Keratinocyte (primary cell): Measurements from ENCODE around the gene COIL. TPM values are rescaled to one million over a fixed set of nuclear protein-coding genes. Genes with fewer than 3 reads are reported as not detected.

ENCODE experiments used
- DNase-seq: peaks from one replicate; pipeline ENCODE4 v3.0.0-alpha.2; 2011; ENCODE audit warnings: low read depth, missing footprints, low spot score
- FAIRE-seq: peaks from 2 replicates; lab custom pipeline; 2011; peaks lifted over from hg19 to GRCh38; lab: Jason Lieb, UNC
- H2AFZ ChIP-seq: 2 replicates; pipeline ENCODE4 v1.6.0; 2012; ENCODE audit warnings: low read length, control low read depth, inconsistent platforms; ENCODE audit not compliant: control insufficient read depth
- H3K27ac ChIP-seq: 2 replicates; pipeline ENCODE4 v1.5.1; 2011; ENCODE audit warnings: low read length; ENCODE audit not compliant: control insufficient read depth, insufficient read depth
- H3K27me3 ChIP-seq: 3 replicates; pipeline ENCODE4 v1.6.0; 2011; ENCODE audit warnings: low read length; ENCODE audit not compliant: control insufficient read depth, insufficient read depth; ENCODE audit errors: extremely low read depth
- H3K36me3 ChIP-seq, 2 experiments: 2 replicates in 1 of 2; 3 replicates in 1 of 2; pipeline ENCODE4 v1.5.1; 2011; ENCODE audit warnings: low read length in 2 of 2, mild to moderate bottlenecking in 1 of 2; ENCODE audit not compliant: control insufficient read depth in 2 of 2, insufficient read depth in 2 of 2; ENCODE audit errors: extremely low read depth in 1 of 2
- H3K4me1 ChIP-seq: 3 replicates; pipeline ENCODE4 v1.5.1; 2011; ENCODE audit warnings: low read length; ENCODE audit not compliant: control insufficient read depth, insufficient read depth; ENCODE audit errors: extremely low read depth
- H3K4me2 ChIP-seq: 3 replicates; pipeline ENCODE4 v1.6.0; 2011; ENCODE audit warnings: low read depth, low read length; ENCODE audit not compliant: control insufficient read depth, insufficient read depth; ENCODE audit errors: extremely low read depth
- H3K4me3 ChIP-seq, 3 experiments: fragments of 200-600 bp in 1 of 3; sonication (generic) in 1 of 3; 2 replicates in 2 of 3; 3 replicates in 1 of 3; pipeline ENCODE4 v1.5.1; 2011 to 2016; ENCODE audit warnings: low read length in 3 of 3, mild to moderate bottlenecking in 3 of 3, control low read depth in 2 of 3, inconsistent platforms in 1 of 3, low read depth in 1 of 3, mixed read lengths in 1 of 3, mixed run types in 1 of 3, moderate library complexity in 1 of 3; ENCODE audit not compliant: control insufficient read depth in 2 of 3, insufficient read depth in 2 of 3; ENCODE audit errors: extremely low read depth in 1 of 3
- H3K79me2 ChIP-seq: 2 replicates; pipeline ENCODE4 v1.6.0; 2012; ENCODE audit warnings: low read length; ENCODE audit not compliant: control insufficient read depth, insufficient read depth
- H3K9ac ChIP-seq: 3 replicates; pipeline ENCODE4 v1.6.0; 2011; ENCODE audit warnings: low read length; ENCODE audit not compliant: control insufficient read depth, insufficient read depth; ENCODE audit errors: extremely low read depth
- H3K9me1 ChIP-seq: 3 replicates; pipeline ENCODE4 v1.6.0; 2011; ENCODE audit warnings: low read length; ENCODE audit not compliant: control insufficient read depth, insufficient read depth; ENCODE audit errors: extremely low read depth
- H3K9me3 ChIP-seq: 2 replicates; pipeline ENCODE4 v1.5.1; 2012; ENCODE audit warnings: low read depth, low read length; ENCODE audit not compliant: control insufficient read depth
- H4K20me1 ChIP-seq: 3 replicates; pipeline ENCODE4 v1.6.0; 2011; ENCODE audit warnings: low read length; ENCODE audit not compliant: control insufficient read depth, insufficient read depth; ENCODE audit errors: extremely low read depth
- EZH2 ChIP-seq: IDR thresholded peaks from one replicate; pipeline ENCODE4 v1.6.1; 2012; ENCODE audit warnings: inconsistent platforms, mild to moderate bottlenecking, low read length, moderate library complexity
- dilution Hi-C: fragments of 300-500 bp; cut with MboI; formaldehyde crosslinking; loops from one replicate; pipeline ENCODE4 v1.7.0; 2020; ENCODE audit warnings: low sequenced_read_pairs; ENCODE audit not compliant: extremely low pct_ligation_motif_present
- polyA plus RNA-seq, 5 experiments: library from polyadenylated mRNA; depleted of rRNA in 3 of 5; stranded (reverse) in 3 of 5; stranded (forward) in 1 of 5; unstranded in 1 of 5; fragments of >200 nt; gene quantifications; 1 replicate in 1 of 5; 2 replicates in 3 of 5; 3 replicates in 1 of 5; pipeline versions ENCODE4 v1.2.1 to v1.2.3, GENCODE V29; 2011 to 2012; ENCODE audit warnings: missing spikeins in 2 of 5, low read depth in 1 of 5, low replicate concordance in 1 of 5
- TF ChIP-seq, protein P1 (sequence below), 3 experiments: IDR thresholded peaks in 1 of 3; conservative IDR thresholded peaks in 1 of 3; optimal IDR thresholded peaks in 1 of 3; 2 replicates in 2 of 3; 3 replicates in 1 of 3; pipeline versions ENCODE3 to v1.5.1; 2011; ENCODE audit warnings: low read length in 3 of 3, mild to moderate bottlenecking in 3 of 3, moderate library complexity in 2 of 3, control low read depth in 1 of 3, inconsistent platforms in 1 of 3; ENCODE audit not compliant: insufficient read depth in 2 of 3; ENCODE audit errors: extremely low read depth in 1 of 3

Gene COIL
- polyA plus RNA-seq, 1 donor (not counting 4 experiments of a cell fraction or from before 2014, with no cell fraction given): 11.6 TPM

DNA sequence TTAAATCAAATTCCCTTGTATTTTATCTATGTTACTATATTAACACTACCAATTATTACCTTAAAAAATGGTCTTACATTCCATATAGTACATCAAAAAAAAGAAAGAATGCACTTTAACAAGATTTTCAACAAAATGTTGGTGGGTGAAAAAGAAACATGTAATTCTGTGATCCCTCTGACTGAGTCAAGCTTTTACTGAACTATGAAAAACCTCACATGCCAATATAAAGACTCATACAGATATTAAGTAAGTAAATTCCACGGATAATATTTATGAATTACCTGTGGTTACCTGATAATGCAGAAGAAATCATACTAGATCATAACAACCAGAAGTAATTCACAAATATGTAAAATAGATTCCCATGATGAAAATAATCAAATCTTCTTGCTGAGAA, 12.4 kb downstream of the COIL start:
- TF ChIP-seq EZH2: no peak
- TF ChIP-seq, protein P1, sequence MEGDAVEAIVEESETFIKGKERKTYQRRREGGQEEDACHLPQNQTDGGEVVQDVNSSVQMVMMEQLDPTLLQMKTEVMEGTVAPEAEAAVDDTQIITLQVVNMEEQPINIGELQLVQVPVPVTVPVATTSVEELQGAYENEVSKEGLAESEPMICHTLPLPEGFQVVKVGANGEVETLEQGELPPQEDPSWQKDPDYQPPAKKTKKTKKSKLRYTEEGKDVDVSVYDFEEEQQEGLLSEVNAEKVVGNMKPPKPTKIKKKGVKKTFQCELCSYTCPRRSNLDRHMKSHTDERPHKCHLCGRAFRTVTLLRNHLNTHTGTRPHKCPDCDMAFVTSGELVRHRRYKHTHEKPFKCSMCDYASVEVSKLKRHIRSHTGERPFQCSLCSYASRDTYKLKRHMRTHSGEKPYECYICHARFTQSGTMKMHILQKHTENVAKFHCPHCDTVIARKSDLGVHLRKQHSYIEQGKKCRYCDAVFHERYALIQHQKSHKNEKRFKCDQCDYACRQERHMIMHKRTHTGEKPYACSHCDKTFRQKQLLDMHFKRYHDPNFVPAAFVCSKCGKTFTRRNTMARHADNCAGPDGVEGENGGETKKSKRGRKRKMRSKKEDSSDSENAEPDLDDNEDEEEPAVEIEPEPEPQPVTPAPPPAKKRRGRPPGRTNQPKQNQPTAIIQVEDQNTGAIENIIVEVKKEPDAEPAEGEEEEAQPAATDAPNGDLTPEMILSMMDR (optimal IDR thresholded peaks at IDR 0.05 in 1 of 3, IDR thresholded peaks at IDR 0.05 in 1 of 3, conservative IDR thresholded peaks at IDR 0.05 in 1 of 3; ENCODE audit: extremely low read depth in 1 of 3, insufficient read depth in 2 of 3, low read length in 3 of 3): no peak
- no peak overlapping the region for H3K9ac ChIP-seq
- FAIRE-seq (no peak), DNase-seq (no peak)
- no peak overlapping the region for H3K4me2 ChIP-seq
- H3K36me3 ChIP-seq: peaks cover 6 to 9% of the 10 kb centered on the region in 2 experiments
- no peaks in the 10 kb centered on the region for H3K9me3 ChIP-seq
- H3K4me3 ChIP-seq: no peak overlapping the region
- H3K79me2 ChIP-seq: peaks cover 10% of the 10 kb centered on the region
- H3K9me1 ChIP-seq: no peaks in the 10 kb centered on the region
- no peaks in the 10 kb centered on the region for H3K4me1 ChIP-seq
- H3K27ac ChIP-seq: no peak overlapping the region
- no peak overlapping the region for H2AFZ ChIP-seq
- no peaks in the 10 kb centered on the region for H3K27me3 ChIP-seq
- H4K20me1 ChIP-seq: no peaks in the 10 kb centered on the region
- dilution Hi-C loops: no loop called here

DNA sequence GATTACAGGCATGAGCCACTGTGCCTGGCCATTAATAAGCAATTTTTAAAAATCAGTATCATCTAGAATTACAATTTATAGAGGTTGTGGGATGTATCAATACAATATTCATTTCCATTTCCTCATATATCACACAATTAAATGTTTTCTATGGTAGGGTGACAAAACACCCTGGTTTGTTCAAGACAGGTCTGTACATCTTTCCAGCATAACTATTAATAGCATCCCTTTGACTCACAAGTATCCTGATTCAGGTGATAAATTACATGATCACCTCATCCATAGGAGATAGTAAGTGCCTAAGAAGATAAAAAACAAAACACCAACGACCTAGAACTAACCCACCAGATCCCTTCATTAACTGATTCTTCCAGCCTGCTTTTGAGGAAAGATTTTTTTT, 13.1 kb downstream of the COIL start:
- H3K9ac ChIP-seq: no peak overlapping the region
- no peak for FAIRE-seq
- H4K20me1 ChIP-seq: no peaks in the 10 kb centered on the region
- H3K9me1 ChIP-seq: no peaks in the 10 kb centered on the region
- DNase-seq: no peak
- H3K4me2 ChIP-seq: no peak overlapping the region
- H3K27ac ChIP-seq: no peak overlapping the region
- dilution Hi-C loops: no loop called here
- no peaks in the 10 kb centered on the region for H3K4me1 ChIP-seq
- peaks cover 8% of the 10 kb centered on the region for H3K79me2 ChIP-seq
- no peak overlapping the region for H3K4me3 ChIP-seq
- no peak overlapping the region for H2AFZ ChIP-seq
- no peaks in the 10 kb centered on the region for H3K9me3 ChIP-seq
- no peak for TF ChIP-seq EZH2
- TF ChIP-seq, protein P1 (optimal IDR thresholded peaks at IDR 0.05 in 1 of 3, IDR thresholded peaks at IDR 0.05 in 1 of 3, conservative IDR thresholded peaks at IDR 0.05 in 1 of 3; ENCODE audit: extremely low read depth in 1 of 3, insufficient read depth in 2 of 3, low read length in 3 of 3): no peak
- H3K27me3 ChIP-seq: no peaks in the 10 kb centered on the region
- peaks cover 6 to 10% of the 10 kb centered on the region in 2 experiments for H3K36me3 ChIP-seq
